NCI-H524 (cell line): Measurements from ENCODE around the gene ATG2B.

Source experiments
- DNase-seq, 2 experiments: peaks; one replicate each; lab custom pipeline; 2025; lab: John Stamatoyannopoulos, UW

The ATG2B gene

DNA sequence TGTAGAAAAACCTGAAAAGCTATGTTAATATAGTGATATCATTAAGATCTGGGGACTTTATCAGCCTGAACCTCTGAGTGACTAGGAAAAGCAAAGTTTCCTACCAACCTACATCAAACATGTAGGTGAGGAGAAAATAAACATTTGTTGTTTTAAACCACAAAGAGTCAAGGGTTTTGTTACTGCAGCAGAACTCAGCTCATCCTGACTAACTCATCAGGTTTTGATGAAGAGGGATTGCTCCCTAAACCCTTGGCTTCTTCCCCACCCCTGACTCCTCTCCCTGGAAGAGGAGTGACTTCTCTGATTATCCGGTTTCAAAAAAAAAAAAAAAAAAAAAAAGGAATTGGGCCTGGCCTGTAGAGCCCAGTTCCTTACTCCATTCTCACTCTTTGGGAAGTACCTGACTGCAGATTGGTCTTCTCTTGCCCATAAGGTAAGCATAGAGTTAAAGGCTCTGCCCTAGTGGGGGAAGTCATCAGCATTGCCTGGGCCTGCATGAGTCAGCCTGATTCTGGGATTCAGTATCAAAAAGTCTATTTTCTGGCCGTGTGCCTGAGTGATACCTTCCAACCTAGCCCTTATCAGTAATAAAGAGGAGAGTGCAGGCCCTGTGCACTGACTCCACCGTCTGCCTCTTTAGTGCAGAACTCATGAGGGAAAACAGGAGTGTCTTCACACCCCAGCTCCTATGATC, 90.2 kb downstream of the ATG2B start:
- DNase-seq = no peak

DNA sequence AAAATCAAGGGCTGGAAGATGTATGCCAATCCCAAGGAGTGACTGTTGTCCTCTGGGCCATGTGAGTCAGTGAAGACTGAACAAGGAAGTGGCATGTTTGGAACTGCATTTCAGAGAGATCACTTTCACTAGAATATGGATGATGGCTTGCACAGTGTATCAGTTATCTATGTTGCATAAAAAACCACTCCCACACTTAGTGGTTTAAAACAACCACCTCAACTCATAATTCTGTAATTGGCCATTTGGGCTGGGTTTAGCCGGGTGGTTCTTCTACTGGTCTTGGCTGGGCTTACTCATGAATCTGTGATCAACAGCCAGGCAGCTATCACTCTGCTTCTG, 91.7 kb downstream of the ATG2B start:
- DNase-seq = no peak

DNA sequence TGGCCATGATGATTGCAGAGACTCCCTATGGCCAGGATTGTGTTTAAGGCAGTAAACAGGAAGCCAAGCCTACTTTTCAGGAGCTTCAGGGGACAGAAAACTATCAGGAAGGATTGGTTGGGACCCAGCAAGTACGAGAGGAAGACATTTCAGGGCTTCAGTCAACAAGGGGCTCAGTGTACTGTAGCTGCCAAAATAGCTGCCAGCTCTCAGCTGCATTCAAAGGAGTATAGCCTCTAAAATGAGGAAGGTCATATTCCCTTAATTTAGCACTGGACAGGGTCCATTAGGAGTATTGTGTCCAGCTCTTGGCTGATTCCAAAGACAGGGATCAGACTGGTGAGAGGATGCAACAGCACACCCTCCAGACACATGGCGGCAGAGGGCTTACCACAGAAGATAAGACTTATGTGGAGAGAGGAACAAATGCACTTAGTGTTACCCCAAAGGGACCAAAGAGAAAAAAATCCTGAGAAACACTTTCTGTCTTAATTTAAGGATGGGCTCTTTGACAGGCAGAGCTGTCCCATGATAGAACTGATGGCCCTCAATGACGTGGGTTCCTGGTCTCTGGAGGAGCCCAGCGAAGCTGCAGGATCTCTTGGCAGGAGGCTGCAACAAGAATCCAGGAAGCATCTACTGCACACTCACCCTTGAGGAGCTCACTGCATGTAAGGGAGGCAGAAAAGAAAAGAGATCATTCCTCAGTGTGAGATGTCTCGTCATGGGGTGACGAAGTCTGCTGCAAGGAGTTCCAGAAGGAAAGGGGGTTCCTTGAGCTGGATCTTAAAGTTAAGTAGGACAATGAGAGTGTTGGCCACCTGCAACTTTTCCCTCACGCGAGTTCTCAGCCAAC, 92.3 kb downstream of the ATG2B start:
- DNase-seq = no peak

DNA sequence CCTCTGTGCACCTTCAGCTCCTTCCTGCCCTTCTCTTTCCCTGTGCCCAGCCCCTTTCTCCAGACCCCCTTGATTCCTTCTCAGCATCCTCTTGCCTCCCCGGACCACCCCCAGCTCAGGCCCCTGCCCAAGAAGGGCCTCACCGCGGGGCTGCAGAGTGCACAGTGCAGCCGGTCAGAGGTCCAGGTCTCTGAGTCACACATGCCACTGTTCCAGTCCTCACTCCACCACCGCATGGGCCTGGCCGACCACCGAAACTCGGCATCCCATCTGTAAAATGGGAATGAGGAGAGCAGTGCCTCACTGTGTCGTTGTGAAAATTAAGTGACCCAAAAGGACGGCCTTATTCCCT, 93.8 kb downstream of the ATG2B start:
- no peak for DNase-seq

DNA sequence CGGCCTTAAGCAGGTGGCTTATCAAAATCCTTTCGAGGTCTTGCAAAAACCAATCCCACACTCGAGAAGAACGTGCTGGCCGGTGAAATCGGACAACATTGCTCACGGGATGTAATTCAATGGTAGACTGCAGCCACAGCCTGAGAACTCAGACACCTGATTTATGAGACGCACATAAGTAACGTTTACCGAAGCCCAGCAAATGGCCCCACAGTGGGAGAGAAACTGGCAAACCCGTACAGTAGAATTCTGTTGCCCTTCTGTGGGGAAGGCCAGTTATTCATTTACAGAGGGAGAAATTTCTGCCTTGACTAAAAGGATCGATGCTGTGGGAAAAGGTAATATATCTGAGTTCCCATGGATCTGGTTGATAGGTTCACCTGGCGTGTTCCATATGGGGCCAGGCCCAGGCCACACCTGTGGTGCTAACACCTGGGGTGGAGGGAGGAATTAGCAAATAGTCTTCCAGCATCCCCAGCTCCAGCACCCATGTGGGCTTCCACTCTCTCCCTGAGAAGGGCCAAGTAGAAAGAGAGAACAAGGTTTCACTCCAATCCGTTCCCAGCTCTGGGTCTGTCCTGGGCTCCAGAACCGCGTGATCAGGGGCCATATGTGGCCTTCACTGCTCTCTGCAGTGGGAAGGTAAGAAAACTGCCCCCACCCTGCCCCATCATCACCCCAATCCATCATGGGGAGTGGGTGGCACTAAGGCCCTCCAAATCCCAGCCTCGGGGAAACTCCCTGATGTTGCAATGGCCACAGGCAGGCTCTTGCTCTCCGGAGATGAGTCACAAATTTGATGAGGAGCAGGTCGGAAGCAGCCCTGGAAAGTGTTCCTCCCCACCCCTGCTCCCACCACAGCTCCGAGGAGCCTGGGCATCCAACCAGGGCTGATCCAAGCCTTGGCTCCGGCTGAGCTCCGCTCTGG, 94.4 kb downstream of the ATG2B start:
- no peak for DNase-seq

DNA sequence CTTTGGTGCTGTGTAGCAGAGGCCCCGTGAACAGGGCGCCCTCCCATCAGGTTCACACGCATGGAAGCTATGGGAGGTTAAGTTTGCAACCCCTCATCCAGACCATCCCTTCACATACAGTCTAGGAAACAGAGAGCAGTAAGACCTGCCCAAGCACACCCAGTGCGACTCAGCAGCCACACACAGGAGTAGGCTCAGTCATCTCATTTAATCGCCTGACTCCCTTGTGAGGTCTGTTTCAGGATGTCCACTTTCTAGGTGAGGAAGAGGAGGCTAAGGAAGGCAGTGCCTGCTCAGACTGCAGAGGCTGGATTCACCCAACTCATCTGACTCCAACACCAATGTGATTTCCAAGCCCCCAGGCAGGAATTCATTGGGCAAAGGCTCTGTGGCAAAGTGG, 95.2 kb downstream of the ATG2B start:
- DNase-seq = no peak

DNA sequence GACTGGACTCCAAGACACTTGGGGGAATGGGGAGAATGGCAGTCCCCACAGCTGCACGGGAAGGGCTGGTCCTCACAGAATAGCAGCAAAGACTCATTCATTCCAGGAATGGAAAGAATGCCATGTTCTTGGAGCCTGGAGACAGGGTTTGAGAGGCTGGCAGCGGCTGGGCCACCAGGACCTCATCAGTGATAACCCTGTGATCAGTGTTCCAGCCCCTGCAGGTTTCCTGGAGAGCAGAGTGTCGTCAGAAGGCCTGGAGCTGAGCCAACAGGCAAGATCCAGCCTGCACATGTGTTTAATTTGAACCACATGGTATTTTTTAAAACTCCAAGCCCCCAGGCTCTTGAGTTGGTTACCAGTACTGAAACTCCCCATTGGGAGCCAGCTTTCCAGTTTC, 95.8 kb downstream of the ATG2B start:
- peak; percentile 75 to 86 for DNase-seq

DNA sequence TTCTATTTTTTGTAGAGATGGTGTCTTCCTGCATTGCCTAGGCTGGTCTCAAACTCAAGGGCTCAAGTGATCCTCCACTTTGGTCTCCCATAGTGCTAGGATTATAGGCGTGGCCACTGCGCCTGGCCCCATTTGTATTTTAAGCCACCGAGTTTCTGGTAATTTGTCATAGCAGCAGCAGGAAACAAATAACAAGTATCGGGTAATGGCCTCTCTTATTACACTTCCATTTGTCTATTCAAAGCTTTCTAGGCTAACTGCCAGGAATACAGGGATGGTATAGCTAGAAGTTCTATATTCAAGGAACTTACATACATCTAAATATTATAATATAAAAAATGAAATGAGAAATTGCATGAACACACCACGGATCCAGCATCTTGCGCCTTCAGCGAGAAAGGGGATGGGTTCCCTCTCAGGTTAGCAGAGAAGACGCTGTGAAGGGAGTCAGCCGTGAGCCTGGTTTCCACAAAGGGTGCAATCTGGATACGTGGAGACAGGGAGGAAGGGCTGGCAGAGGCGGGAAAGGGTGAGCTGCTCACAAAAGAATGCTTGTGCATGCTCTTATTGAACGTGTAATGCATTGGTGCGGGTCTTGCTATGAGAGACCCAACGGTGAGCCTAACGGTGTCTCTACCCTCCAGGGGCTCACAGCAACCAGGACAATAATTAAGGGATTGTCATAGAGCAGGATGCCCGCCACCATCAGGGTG, 97.6 kb downstream of the ATG2B start:
- DNase-seq = no peak

DNA sequence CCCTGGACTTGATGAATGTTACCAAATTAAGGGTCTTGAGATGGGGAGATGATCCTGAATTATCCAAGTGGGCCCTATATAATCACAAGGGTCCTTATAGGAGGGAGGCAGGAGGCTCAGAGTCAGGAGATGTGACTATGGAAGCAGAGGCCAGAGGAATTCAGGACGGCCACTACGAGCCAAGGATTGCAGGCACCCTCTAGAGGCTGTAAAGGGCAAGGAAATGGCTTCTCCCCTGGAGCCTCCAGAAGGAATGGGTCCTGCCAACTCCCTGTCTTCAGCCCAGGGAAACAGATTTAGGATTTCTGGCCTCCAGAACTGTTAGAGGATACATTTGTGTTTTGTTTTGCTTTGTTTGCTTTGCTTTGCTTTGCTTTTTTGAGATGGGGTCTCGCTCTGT, 98.3 kb downstream of the ATG2B start:
- DNase-seq = peak; percentile 24 to 66

DNA sequence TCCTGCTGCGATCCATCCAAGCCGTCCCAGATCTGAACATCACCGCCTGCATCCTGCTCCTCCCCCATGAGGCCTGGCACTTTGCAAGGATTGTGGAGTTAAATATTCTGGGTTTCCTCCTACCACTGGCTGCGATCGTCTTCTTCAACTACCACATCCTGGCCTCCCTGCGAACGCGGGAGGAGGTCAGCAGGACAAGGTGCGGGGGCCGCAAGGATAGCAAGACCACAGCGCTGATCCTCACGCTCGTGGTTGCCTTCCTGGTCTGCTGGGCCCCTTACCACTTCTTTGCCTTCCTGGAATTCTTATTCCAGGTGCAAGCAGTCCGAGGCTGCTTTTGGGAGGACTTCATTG, 99.0 kb downstream of the ATG2B start:
- no peak for DNase-seq

DNA sequence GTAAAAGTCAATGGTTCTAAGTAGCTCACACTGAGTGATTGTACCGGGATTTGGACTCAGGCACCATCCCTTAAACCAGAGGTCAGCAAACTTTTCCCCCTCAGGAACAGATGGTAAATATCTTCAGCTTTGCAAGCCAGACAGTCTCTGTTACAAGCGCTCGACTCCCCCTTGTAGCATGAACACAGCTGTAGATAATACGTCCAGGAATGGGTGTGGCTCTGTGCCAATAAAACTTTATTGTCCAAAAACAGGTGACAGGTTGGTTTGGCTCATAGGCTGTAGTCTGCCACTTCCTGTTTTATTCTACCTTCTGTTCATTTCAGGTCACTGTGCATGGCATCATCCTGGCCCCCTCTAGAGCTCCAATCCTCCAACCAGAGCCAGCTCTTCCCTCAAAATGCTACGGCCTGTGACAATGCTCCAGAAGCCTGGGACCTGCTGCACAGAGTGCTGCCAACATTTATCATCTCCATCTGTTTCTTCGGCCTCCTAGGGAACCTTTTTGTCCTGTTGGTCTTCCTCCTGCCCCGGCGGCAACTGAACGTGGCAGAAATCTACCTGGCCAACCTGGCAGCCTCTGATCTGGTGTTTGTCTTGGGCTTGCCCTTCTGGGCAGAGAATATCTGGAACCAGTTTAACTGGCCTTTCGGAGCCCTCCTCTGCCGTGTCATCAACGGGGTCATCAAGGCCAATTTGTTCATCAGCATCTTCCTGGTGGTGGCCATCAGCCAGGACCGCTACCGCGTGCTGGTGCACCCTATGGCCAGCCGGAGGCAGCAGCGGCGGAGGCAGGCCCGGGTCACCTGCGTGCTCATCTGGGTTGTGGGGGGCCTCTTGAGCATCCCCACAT, 99.6 kb downstream of the ATG2B start:
- DNase-seq = peak; percentile 22 to 77

DNA sequence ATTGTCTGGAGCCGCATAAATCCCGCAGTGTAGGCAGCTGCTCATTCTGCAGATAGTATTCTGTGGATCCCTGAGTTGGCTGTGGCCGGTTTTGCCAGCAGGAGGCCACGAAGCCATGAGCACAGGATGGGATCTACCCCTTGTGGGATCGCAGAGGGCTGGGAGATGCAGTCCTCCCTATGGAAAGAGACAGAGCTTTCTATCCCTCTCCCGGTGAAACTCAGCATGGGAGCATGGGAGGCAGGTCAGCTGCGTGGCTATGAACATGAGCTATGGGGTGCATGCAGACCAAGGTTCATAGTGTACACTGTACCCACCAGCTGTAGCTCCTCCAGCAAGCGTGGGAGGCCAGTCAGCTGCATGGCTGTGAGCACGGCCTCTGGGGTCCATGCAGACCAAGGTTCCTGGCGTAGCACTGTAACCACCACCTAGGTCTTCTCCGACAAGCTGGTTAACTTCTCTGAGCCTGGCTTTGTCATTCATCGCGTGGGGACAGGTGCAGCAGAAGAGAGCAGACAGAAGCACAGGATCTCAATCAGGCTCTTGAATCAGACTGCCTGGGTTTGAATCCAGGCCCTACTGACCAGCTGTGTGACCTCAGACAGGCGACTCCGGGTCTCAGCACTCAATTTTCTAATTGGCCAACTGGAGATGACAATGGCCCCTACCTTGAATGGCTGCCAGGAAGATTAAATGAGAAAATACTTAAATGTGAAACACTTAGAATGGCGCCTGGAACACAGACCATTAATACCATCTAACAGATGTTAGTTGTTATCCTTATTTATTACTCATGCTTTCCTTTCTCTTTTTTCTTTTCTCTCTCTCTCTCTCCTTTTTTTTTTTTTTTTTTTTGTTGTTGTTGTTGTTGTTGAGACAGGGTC, 101.1 kb downstream of the ATG2B start:
- DNase-seq = peak in 1 of 2 experiments; percentile 21

DNA sequence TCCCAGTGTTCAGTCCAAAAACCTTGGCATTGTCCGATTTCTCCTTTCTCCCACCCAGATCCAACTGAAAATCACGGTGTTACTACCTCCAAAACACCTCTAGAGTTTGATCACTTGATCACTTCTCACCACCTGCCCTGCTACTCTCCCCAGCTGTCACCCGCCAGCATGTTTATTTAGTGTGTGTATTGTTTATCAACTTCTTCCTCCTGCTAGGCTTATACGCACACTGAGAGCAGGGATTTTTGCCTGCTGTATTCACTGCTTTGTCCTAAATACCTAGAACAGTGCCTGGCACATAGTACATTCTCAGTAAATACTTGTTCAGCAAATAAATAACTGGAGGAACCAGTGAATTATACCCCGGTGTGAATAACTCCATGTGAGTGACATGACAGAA, 102.1 kb downstream of the ATG2B start:
- DNase-seq = peak; percentile 21 to 53

DNA sequence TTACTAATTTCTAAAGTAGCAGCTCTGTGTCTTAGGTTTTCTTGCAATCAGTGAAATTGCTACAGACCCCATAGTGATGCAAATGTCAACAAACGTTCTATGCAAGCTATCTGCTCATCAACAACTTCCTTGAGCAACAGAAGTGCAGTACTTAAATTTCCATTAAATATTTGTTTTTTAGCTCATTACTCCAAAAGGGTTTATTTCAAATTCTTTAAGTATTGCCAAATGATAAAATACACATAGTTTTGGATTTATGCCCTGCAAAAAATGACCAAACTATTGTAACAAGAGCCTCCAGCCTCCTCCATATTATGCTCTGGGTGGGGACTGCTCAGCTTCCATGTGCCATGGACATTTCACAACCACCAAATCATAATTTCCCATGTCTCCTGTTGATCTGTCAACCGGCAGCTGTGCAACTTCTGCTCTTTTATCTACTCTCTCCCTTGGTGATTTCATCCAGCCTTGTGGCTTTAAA, 102.8 kb downstream of the ATG2B start:
- DNase-seq = no peak

DNA sequence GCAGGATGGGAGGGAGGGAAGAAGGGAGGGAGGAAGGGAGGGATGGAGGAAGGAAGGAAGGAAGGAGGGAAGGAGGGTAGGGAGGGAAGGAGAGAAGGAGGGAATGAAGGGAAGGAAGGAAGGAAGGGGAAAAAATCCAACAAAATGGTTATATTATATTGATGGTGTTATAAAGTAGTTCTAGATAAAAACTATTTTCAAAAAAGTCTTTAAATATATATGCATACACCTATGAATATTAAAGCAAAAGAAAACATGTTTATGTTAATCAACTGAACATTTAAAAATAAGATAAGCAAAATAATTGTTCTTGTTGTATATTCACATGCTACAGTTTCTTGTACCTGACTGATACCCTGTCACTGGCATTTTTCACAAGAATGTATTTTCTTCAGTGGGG, 105.2 kb downstream of the ATG2B start:
- DNase-seq = no peak

DNA sequence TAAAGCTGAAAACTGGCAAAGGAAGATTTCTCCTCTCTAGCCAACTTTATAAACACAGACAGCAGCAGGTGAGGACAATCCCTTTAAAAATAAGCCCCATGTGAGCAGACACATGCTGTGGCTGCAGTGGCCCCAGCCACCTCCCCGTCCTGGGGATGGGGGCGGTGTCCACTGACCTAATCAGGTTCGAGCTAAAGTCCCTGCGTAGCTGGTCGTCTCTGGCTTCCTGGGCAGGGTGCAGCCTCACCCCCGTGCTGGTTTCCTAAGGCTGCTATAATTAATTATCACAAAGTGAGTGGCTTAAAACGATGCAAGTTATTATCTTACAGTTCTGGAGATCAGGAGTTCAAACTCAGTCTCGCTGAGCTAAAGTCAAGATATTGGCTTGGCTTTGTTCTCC, 106.1 kb downstream of the ATG2B start:
- no peak for DNase-seq

DNA sequence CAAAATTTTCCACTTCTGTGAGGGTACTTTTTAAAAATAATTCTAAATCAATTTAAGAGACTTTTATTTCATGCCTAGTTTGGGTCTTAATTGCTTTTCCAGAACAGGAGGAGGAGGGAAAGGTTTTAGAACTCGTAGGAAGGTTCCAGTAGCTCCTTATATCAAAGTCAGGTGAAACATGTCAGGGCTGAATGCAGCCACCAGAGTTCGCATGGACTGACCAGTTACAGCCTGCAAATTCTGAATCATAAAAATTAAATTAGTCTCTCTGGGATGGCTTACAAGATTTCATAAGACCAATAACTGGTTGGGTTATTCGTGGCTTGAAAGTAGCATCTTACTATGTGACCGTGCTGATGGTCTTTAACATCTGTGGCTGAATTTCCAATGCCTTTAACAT, 106.7 kb downstream of the ATG2B start:
- DNase-seq = no peak

DNA sequence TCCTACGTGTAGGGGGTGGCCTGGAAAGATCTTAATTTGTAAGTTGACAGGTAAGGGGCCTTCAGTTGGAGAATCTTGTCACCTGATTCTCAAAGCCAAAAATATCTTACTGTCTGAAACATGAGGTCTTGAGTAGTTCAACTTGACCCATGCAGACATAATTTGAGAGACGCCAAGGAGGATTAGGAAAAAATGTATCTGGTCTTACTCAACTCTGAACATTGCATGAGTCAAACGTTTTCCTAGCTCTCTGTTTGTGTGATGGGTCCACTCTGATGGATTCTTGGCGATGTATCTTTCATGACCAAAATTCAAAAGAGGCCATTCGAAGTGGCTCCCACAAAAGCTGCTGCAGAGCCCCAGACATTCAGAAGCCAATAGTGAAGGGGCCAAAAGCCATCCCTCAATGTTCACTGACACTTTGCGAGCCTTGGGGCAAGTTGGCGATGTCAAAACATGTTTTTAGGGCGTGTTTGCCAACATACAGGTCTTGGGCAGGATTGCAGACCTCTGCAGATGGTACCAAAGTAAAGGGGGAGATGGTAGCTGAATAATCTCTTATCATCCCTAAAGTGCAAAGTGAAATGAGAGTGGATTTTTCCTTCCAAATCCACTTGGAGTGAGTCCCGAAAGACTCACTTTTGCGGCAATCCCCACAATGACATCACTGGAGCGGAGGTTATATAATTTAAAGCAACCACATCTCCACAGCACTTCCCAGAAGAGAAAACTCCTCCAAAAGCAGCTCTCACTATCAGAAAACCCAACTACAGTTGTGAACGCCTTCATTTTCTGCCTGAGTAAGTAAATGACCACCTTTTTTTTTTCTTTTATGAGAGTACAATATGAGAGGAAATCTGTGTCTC, 107.4 kb downstream of the ATG2B start, which contains the start of gene BDKRB1:
TSS of gene BDKRB1 (plus strand) at position 710 of the 866 bp plus-strand sequence. CDS start 7,473 bp downstream, outside the sequence.
- DNase-seq = no peak

DNA sequence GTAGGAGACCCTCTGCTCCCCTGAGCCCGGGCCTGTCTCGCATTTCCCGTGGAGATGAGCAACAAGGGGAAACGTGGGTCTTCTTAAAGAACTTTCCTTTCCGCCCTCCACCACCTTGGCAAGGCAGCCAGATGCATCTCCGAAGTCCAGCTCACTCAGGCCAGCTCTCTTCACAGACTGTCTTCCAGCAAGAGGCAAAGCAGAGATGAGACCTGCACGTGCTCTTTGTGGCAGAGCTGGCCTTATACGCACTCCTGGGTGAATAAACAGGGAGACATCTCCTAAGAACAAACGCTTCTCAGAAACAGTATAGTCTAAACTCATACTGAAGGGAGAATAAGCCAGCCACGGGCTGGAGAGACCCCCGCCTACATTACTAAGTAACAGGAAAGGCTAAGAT, 108.5 kb downstream of the ATG2B start:
- DNase-seq = no peak
